GM12878 (cell line): ENCODE data around the gene PLEKHG4B. TPM values are rescaled to one million over a fixed set of nuclear protein-coding genes. Genes with fewer than 3 reads are reported as not detected.

Experiments
- ATAC-seq: fragments of 200-7000 bp; cut with Tn5 transposase; 3 replicates; pipeline ENCODE4 v1.9.1; 2020; ENCODE audit warnings: mild to moderate bottlenecking, moderate library complexity
- BruUV-seq: library from RNA; stranded (reverse); fragments of 400-500 nt; replicated peaks from 2 replicates; lab custom pipeline; 2021; lab: Mats Ljungman, UMichigan
- CTCF ChIA-PET: fragments of 300-600 bp; sonication (Branson Sonifier 250); formaldehyde crosslinking; extraction: SDS; loops from one replicate; lab custom pipeline; 2021; ENCODE audit warnings: inconsistent platforms; lab: Yijun Ruan, JAX
- POLR2A ChIA-PET: fragments of 350-600 bp; formaldehyde crosslinking; extraction: SDS; loops from one replicate; lab custom pipeline; 2021; ENCODE audit warnings: inconsistent platforms; lab: Charles Lee
- RAD21 ChIA-PET: fragments of 300-600 bp; sonication (Branson Sonifier 250); formaldehyde crosslinking; loops from one replicate; lab custom pipeline; 2023; ENCODE audit warnings: antibody characterized with exemption; ENCODE audit not compliant: unreplicated experiment; lab: Charles Lee
- SMC1A ChIA-PET: fragments of 300-600 bp; sonication (Branson Sonifier 250); formaldehyde crosslinking; loops from one replicate; lab custom pipeline; 2023; ENCODE audit not compliant: unreplicated experiment, uncharacterized antibody; lab: Charles Lee
- DNase-seq: peaks from one replicate; pipeline ENCODE4 v3.0.0-alpha.2; 2011; ENCODE audit warnings: low read depth, low spot score
- FAIRE-seq: peaks from 3 replicates; lab custom pipeline; 2011; peaks lifted over from hg19 to GRCh38; lab: Jason Lieb, UNC
- H2AFZ ChIP-seq: 2 replicates; pipeline ENCODE4 v1.6.0; 2011; ENCODE audit warnings: low read depth, low read length, control low read depth; ENCODE audit not compliant: control insufficient read depth
- H3K27ac ChIP-seq: 2 replicates; pipeline ENCODE4 v1.5.1; 2011; ENCODE audit warnings: control low read depth; ENCODE audit not compliant: control insufficient read depth, insufficient read depth
- H3K27me3 ChIP-seq, 2 experiments: replicated peaks in 1 of 2; 2 replicates each; pipeline versions ENCODE4 v1.6.0 to v1.6.1; 2011; ENCODE audit warnings: low read length in 1 of 2; ENCODE audit not compliant: control insufficient read depth in 2 of 2, insufficient read depth in 2 of 2
- H3K36me3 ChIP-seq, 2 experiments: 2 replicates each; pipeline ENCODE4 v1.5.1; 2011; ENCODE audit warnings: low read length in 1 of 2; ENCODE audit not compliant: control insufficient read depth in 2 of 2, insufficient read depth in 2 of 2
- H3K4me1 ChIP-seq: 2 replicates; pipeline ENCODE4 v1.6.1; 2011; ENCODE audit warnings: mild to moderate bottlenecking, low read length, moderate library complexity, mixed read lengths; ENCODE audit not compliant: control insufficient read depth, insufficient read depth
- H3K4me2 ChIP-seq: 2 replicates; pipeline ENCODE4 v1.6.0; 2011; ENCODE audit warnings: control low read depth; ENCODE audit not compliant: control insufficient read depth, insufficient read depth
- H3K4me3 ChIP-seq: fragments of 200-600 bp; sonication (generic); 2 replicates; pipeline ENCODE4 v1.5.1; 2016
- H3K79me2 ChIP-seq: 2 replicates; pipeline ENCODE4 v1.6.0; 2011; ENCODE audit warnings: low read length; ENCODE audit not compliant: control insufficient read depth, insufficient read depth
- H3K9ac ChIP-seq: 2 replicates; pipeline ENCODE4 v1.8.0; 2011; ENCODE audit warnings: low read length, control low read depth, mixed read lengths; ENCODE audit not compliant: control insufficient read depth, insufficient read depth
- H3K9me3 ChIP-seq: replicated peaks from 3 replicates; pipeline ENCODE4 v1.5.1; 2011; ENCODE audit warnings: mild to moderate bottlenecking, low read length; ENCODE audit not compliant: control insufficient read depth, insufficient read depth
- H4K20me1 ChIP-seq: 2 replicates; pipeline ENCODE4 v1.6.0; 2011; ENCODE audit not compliant: control insufficient read depth, insufficient read depth
- CHD2 ChIP-seq: IDR thresholded peaks from 2 replicates; pipeline ENCODE4 v1.6.1; 2011; ENCODE audit warnings: low read depth, low read length, improper control_type of control experiment, borderline replicate concordance
- FOXK2 ChIP-seq: fragments of 450-650 bp; IDR thresholded peaks from 2 replicates; pipeline ENCODE4 v1.6.1; 2017; ENCODE audit warnings: mild to moderate bottlenecking, moderate library complexity
- IRF4 ChIP-seq: IDR thresholded peaks from 2 replicates; pipeline ENCODE4 v1.6.1; 2011; ENCODE audit warnings: low read depth, low read length
- MYC ChIP-seq: IDR thresholded peaks from 2 replicates; pipeline ENCODE4 v1.6.1; 2011; ENCODE audit warnings: mild to moderate bottlenecking, low read length, moderate library complexity, inconsistent platforms; ENCODE audit not compliant: insufficient read depth, insufficient replicate concordance, insufficient read length, severe bottlenecking
- RBBP5 ChIP-seq: fragments of 200-600 bp; sonication (generic); conservative IDR thresholded peaks from 2 replicates; pipeline ENCODE4 v1.6.1; 2016
- SMAD1 ChIP-seq: fragments of 450-650 bp; IDR thresholded peaks from 2 replicates; pipeline ENCODE4 v1.6.1; 2018; ENCODE audit warnings: mild to moderate bottlenecking, low read depth; ENCODE audit not compliant: partially characterized antibody
- SPI1 ChIP-seq: IDR thresholded peaks from 2 replicates; pipeline ENCODE4 v1.6.1; 2011; ENCODE audit warnings: low read depth, mild to moderate bottlenecking, low read length, moderate library complexity, borderline replicate concordance; ENCODE audit not compliant: insufficient read depth
- SRF ChIP-seq, 2 experiments: IDR thresholded peaks; 2 replicates each; pipeline ENCODE4 v1.6.1; 2011; ENCODE audit warnings: low read depth in 2 of 2, low read length in 2 of 2, mild to moderate bottlenecking in 1 of 2, moderate library complexity in 1 of 2
- TAF1 ChIP-seq: IDR thresholded peaks from 2 replicates; pipeline ENCODE4 v1.6.1; 2011; ENCODE audit warnings: mild to moderate bottlenecking, low read depth, low read length, borderline replicate concordance
- ZNF217 ChIP-seq: fragments of 450-650 bp; IDR thresholded peaks from 2 replicates; pipeline ENCODE4 v1.6.1; 2017; ENCODE audit warnings: antibody characterized with exemption, mild to moderate bottlenecking
- ZNF274 ChIP-seq: IDR thresholded peaks from one replicate; pipeline ENCODE4 v1.8.0; 2011; ENCODE audit not compliant: insufficient read length, insufficient read depth
- WGBS: methylation state at CpG from one replicate; pipeline ENCODE4 v1.1.6; 2016; ENCODE audit warnings: low lambda C conversion rate; ENCODE audit not compliant: insufficient replicate concordance, insufficient coverage; ENCODE audit errors: missing lambda C conversion rate; 5-methylcytosine and 5-hydroxymethylcytosine counted together
- in situ Hi-C: fragments of 300-500 bp; cut with MboI; formaldehyde crosslinking; loops from 9 replicates; pipeline ENCODE4 v1.14.3; 2018; ENCODE audit warnings: mixed read lengths
- intact Hi-C: fragments of 100-400 bp; cut with micrococcal nuclease; formaldehyde crosslinking; loops from one replicate; pipeline ENCODE4 v1.14.2; 2022; ENCODE audit not compliant: unreplicated experiment
- polyA plus RNA-seq, 11 experiments: library from polyadenylated mRNA; depleted of rRNA in 4 of 11; unstranded in 6 of 11; stranded (reverse) in 5 of 11; fragments of >200 nt; fragmentation: Nextera tagmentation in 4 of 11; fragmentation: Illumina TruSeq in 1 of 11; extraction: Ambion mirVana in 4 of 11; extraction: Trizol in 1 of 11; gene quantifications; 1 replicate in 1 of 11; 2 replicates in 10 of 11; pipeline versions ENCODE4 v1.2.1 to v1.2.3, GENCODE V29; 2011 to 2016; ENCODE audit warnings: inconsistent platforms in 2 of 11, missing spikeins in 2 of 11, low read depth in 1 of 11
- total RNA-seq, 4 experiments: library from RNA; depleted of rRNA in 3 of 4; stranded (reverse); fragments of >200 nt in 3 of 4; fragmentation: Illumina TruSeq in 1 of 4; extraction: Trizol in 1 of 4; gene quantifications; 2 replicates each; pipeline versions ENCODE4 v1.2.1 to v1.2.3, GENCODE V29; 2013 to 2021
- TF ChIP-seq, protein P1 (sequence below): IDR thresholded peaks from 2 replicates; pipeline ENCODE4 v1.6.1; 2011; ENCODE audit warnings: mild to moderate bottlenecking, low read depth, low read length, moderate library complexity; ENCODE audit not compliant: insufficient replicate concordance
- TF ChIP-seq, protein P2 (sequence below): IDR thresholded peaks from 2 replicates; pipeline ENCODE4 v1.6.1; 2012; ENCODE audit warnings: improper control_type of control experiment, low read depth, low read length; ENCODE audit not compliant: insufficient replicate concordance

Gene PLEKHG4B
- total and polyA plus RNA-seq, 10 of the 15 experiments (the other 5 are each of a cell fraction or from before 2014, with no cell fraction given), result under 0.01 to 0.05 (median 0.01) TPM; not detected in 6

DNA sequence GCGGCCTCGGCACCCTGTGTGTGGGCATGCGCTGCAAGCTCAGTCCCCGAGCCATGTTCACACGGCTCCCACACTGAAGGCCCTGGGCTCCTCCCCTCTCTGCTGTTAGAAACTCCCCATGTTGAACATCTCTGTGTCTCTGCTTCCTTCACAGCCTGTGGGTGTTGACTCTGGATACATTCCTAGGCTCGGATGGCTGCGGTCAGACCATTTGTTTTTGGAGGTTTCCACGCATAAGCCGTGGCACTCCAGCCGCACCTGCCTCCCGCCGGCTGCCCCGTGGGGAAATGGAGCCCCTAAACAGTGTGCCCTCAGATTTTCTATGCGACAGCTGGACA lies 68.2 kb downstream of the PLEKHG4B start (continued):
- TF ChIP-seq SMAD1, result no peak
- no peak for TF ChIP-seq FOXK2
- TF ChIP-seq, protein P1, sequence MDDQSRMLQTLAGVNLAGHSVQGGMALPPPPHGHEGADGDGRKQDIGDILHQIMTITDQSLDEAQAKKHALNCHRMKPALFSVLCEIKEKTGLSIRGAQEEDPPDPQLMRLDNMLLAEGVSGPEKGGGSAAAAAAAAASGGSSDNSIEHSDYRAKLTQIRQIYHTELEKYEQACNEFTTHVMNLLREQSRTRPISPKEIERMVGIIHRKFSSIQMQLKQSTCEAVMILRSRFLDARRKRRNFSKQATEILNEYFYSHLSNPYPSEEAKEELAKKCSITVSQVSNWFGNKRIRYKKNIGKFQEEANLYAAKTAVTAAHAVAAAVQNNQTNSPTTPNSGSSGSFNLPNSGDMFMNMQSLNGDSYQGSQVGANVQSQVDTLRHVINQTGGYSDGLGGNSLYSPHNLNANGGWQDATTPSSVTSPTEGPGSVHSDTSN, result no peak
- no peak for TF ChIP-seq SRF (IDR thresholded peaks at IDR 0.05; ENCODE audit: low read depth in 2 of 2, low read length in 2 of 2)
- TF ChIP-seq, all 136 proteins: peak for 0

DNA sequence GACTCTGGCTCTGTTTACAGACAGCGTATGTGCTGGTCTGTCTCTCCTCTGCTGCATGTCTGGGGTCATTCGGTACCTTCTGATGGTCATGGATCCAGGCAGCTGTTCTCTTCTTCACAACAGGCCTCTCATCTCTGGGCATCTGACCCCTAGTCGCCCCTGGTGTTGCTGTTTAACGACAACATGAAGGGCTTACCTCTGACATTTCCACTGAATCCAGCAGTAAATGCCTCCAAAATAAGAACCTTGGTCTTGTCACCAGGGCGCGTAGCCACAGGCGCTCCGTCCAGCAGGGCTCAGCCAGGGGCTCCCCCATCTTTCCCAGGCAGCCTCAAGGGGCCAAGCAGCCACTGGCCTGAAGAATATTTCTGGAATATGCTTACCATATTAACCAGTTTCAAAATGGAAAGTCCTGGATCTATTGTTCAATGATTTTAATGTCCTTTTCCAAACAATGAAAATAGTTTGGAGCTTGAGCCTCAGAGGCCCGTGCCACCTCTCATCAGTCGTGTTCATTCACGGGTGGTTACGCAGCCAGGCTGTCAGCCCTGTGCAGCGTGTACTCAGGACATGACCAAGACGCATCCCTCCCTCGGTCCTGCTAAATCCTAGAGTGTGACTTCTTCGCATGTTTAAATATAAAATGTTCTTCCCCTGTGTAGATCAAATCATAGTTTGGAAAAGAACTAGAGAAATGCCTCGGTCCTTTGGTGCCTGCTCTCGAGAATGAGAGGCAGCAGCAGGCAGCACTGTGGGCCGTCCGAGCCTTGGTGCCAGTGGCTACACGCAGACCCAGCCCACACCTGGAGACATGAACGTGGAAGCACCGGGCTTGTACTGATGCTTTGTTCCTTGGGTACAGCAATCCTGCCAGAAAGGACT lies 69.2 kb downstream of the PLEKHG4B start:
- no peak for DNase-seq
- in situ Hi-C loops, result no loop called here
- POLR2A ChIA-PET, result no interaction called here
- H3K4me1 ChIP-seq, result no peaks in the 10 kb centered on the region
- H3K9ac ChIP-seq, result no peak overlapping the region
- CTCF ChIA-PET, result no interaction called here
- H3K79me2 ChIP-seq, result no peaks in the 10 kb centered on the region
- H4K20me1 ChIP-seq, result no peaks in the 10 kb centered on the region
- no peak overlapping the region for H3K4me2 ChIP-seq
- ATAC-seq, result no peak
- H2AFZ ChIP-seq, result no peak overlapping the region
- no TSS peak for BruUV-seq
- SMC1A ChIA-PET, result no interaction called here
- H3K36me3 ChIP-seq, result no peaks in the 10 kb centered on the region
- 46% methylated on average over 23 of the region's 23 CpGs for WGBS
- RAD21 ChIA-PET, result no interaction called here
- FAIRE-seq, result no peak
- no peak overlapping the region for H3K27ac ChIP-seq
- H3K4me3 ChIP-seq, result no peak overlapping the region
- H3K9me3 ChIP-seq, result no peaks in the 10 kb centered on the region; the same call in 2 of the 3 replicates
- no peaks in the 10 kb centered on the region for H3K27me3 ChIP-seq
- intact Hi-C loops, result no loop called here
- TF ChIP-seq TAF1 (no peak), SPI1 (no peak), IRF4 (no peak), CHD2 (no peak), ZNF274 (no peak), MYC (no peak), ZNF217 (no peak), RBBP5 (no peak)
- TF ChIP-seq, protein P2, sequence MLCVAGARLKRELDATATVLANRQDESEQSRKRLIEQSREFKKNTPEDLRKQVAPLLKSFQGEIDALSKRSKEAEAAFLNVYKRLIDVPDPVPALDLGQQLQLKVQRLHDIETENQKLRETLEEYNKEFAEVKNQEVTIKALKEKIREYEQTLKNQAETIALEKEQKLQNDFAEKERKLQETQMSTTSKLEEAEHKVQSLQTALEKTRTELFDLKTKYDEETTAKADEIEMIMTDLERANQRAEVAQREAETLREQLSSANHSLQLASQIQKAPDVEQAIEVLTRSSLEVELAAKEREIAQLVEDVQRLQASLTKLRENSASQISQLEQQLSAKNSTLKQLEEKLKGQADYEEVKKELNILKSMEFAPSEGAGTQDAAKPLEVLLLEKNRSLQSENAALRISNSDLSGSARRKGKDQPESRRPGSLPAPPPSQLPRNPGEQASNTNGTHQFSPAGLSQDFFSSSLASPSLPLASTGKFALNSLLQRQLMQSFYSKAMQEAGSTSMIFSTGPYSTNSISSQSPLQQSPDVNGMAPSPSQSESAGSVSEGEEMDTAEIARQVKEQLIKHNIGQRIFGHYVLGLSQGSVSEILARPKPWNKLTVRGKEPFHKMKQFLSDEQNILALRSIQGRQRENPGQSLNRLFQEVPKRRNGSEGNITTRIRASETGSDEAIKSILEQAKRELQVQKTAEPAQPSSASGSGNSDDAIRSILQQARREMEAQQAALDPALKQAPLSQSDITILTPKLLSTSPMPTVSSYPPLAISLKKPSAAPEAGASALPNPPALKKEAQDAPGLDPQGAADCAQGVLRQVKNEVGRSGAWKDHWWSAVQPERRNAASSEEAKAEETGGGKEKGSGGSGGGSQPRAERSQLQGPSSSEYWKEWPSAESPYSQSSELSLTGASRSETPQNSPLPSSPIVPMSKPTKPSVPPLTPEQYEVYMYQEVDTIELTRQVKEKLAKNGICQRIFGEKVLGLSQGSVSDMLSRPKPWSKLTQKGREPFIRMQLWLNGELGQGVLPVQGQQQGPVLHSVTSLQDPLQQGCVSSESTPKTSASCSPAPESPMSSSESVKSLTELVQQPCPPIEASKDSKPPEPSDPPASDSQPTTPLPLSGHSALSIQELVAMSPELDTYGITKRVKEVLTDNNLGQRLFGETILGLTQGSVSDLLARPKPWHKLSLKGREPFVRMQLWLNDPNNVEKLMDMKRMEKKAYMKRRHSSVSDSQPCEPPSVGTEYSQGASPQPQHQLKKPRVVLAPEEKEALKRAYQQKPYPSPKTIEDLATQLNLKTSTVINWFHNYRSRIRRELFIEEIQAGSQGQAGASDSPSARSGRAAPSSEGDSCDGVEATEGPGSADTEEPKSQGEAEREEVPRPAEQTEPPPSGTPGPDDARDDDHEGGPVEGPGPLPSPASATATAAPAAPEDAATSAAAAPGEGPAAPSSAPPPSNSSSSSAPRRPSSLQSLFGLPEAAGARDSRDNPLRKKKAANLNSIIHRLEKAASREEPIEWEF, result no peak
